Muscle layer of colon (tissue), 2 donors: ENCODE measurements around the gene KDR.

Source experiments
- H3K27ac ChIP-seq: one replicate; pipeline ENCODE4 v1.7.0; 2013; ENCODE audit warnings: low read depth, mild to moderate bottlenecking, low read length, moderate library complexity
- H3K27me3 ChIP-seq, 2 donors: one replicate each; pipeline ENCODE4 v1.7.0; 2013; ENCODE audit warnings: low read length in 2 of 2, mild to moderate bottlenecking in 2 of 2; ENCODE audit not compliant: insufficient read depth in 2 of 2, control insufficient read depth in 1 of 2
- H3K36me3 ChIP-seq: one replicate; pipeline ENCODE4 v1.7.0; 2013; ENCODE audit warnings: mild to moderate bottlenecking, low read length; ENCODE audit not compliant: insufficient read depth
- H3K4me1 ChIP-seq: one replicate; pipeline ENCODE4 v1.7.0; 2013; ENCODE audit warnings: mild to moderate bottlenecking, low read length; ENCODE audit not compliant: insufficient read depth
- H3K4me3 ChIP-seq, 2 donors: one replicate each; pipeline ENCODE4 v1.7.0; 2013; ENCODE audit warnings: low read length in 2 of 2, low read depth in 1 of 2, mild to moderate bottlenecking in 1 of 2, moderate library complexity in 1 of 2
- H3K9ac ChIP-seq: one replicate; pipeline ENCODE4 v1.7.0; 2013; ENCODE audit warnings: low read length
- H3K9me3 ChIP-seq: one replicate; pipeline ENCODE4 v1.7.0; 2013; ENCODE audit warnings: mild to moderate bottlenecking, low read length
- donor health status: abdominal sarcoma.
- donor health status: Adenocarcinoma of cecum.

KDR gene

GRCh38 chr4:55122235-55122634 lies 3.2 kb downstream of the KDR start:
- no peak overlapping the region for H3K9ac ChIP-seq
- H3K4me1 ChIP-seq, result no peaks in the 10 kb centered on the region
- H3K27me3 ChIP-seq, result peaks cover 0 to 7% of the 10 kb centered on the region in 2 donors
- no peak overlapping the region for H3K27ac ChIP-seq
- no peaks in the 10 kb centered on the region for H3K9me3 ChIP-seq
- no peak overlapping the region for H3K4me3 ChIP-seq
- no peaks in the 10 kb centered on the region for H3K36me3 ChIP-seq

GRCh38 chr4:55121246-55121645 lies 4.1 kb downstream of the KDR start:
- Histone ChIP-seq H3K36me3 (no peaks in the 10 kb centered on the region), H3K9ac (no peak overlapping the region), H3K27ac (no peak overlapping the region), H3K9me3 (no peaks in the 10 kb centered on the region), H3K4me3 (no peak overlapping the region), H3K27me3 (peaks cover 0 to 7% of the 10 kb centered on the region in 2 donors), H3K4me1 (no peaks in the 10 kb centered on the region)

GRCh38 chr4:55118397-55118796 lies 7.0 kb downstream of the KDR start:
- H3K4me3 ChIP-seq, result no peak overlapping the region
- no peak overlapping the region for H3K27ac ChIP-seq
- no peaks in the 10 kb centered on the region for H3K4me1 ChIP-seq
- H3K9ac ChIP-seq, result no peak overlapping the region
- no peaks in the 10 kb centered on the region for H3K36me3 ChIP-seq
- no peaks in the 10 kb centered on the region for H3K27me3 ChIP-seq
- no peaks in the 10 kb centered on the region for H3K9me3 ChIP-seq

GRCh38 chr4:55117511-55117910 lies 7.9 kb downstream of the KDR start:
- H3K27ac ChIP-seq, result no peak overlapping the region

DNA sequence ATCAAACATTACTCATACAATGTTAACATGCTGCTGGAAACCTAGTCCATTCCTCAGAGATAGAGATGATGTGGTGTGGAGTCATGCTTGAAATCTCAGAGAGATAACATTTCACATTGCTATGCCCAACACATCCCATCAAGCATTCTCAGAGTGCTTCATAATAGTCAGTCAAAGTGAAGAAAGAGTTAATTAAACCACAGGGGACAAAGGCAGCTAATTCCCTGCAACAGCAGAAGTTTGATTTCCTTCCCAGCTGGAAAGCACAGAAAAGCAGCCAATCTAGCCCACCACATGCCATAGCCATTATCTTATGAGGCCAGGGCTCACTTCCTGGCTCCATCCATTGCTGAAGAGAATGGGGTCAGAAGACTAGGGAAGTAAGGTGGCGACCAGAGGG lies 8.9 kb downstream of the KDR start:
- H3K4me3 ChIP-seq, result no peak overlapping the region
- no peak overlapping the region for H3K27ac ChIP-seq
- H3K4me1 ChIP-seq, result no peaks in the 10 kb centered on the region
- no peaks in the 10 kb centered on the region for H3K9me3 ChIP-seq
- no peak overlapping the region for H3K9ac ChIP-seq
- no peaks in the 10 kb centered on the region for H3K36me3 ChIP-seq
- no peaks in the 10 kb centered on the region for H3K27me3 ChIP-seq

More at GRCh38 chr4:55117511-55117910, 7.9 kb downstream of the KDR start:
- H3K4me3 ChIP-seq, result no peak overlapping the region
- H3K9me3 ChIP-seq, result no peaks in the 10 kb centered on the region
- H3K36me3 ChIP-seq, result no peaks in the 10 kb centered on the region
- no peaks in the 10 kb centered on the region for H3K4me1 ChIP-seq
- no peak overlapping the region for H3K9ac ChIP-seq
- H3K27me3 ChIP-seq, result no peaks in the 10 kb centered on the region

DNA sequence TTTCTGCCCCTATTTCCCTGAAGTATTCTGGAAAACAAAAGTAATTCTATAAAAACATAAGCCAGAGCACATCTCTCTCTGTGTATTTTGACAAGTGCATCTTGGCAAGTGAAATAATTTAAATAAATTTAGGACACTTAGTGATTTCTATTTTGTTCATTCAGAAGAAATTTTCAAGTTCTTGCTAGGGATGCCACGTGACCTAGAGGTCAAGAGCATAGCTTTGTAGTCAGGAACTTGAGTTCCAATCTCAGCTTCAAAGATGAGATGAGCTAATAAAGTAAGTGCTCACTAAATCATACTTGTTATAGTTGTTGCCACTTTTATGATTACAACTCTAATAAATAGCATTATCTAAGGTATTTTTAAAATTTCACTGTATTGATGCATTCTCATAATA lies 13.8 kb downstream of the KDR start:
- no peak overlapping the region for H3K4me3 ChIP-seq
- H3K9me3 ChIP-seq, result no peaks in the 10 kb centered on the region
- no peak overlapping the region for H3K9ac ChIP-seq
- no peaks in the 10 kb centered on the region for H3K27me3 ChIP-seq
- H3K27ac ChIP-seq, result no peak overlapping the region
- no peaks in the 10 kb centered on the region for H3K36me3 ChIP-seq
- no peaks in the 10 kb centered on the region for H3K4me1 ChIP-seq

DNA sequence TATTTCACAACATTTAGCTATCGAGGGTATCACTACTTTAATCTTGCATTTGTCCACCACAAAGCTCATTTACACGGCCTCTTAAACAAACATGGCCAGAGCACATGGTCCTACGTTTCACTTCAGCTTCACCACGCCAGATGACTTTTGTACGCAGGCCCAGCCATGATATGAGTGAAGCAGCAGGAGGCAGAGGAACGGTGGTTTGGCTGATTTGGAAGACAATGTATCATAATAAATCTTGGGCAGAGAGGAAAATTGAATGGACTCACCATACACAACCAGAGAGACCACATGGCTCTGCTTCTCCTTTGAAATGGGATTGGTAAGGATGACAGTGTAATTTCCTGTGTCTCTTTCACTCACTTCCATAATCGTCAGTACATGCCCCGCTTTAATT lies 15.3 kb downstream of the KDR start:
- Histone ChIP-seq H3K9me3 (no peaks in the 10 kb centered on the region), H3K4me1 (no peaks in the 10 kb centered on the region), H3K9ac (no peak overlapping the region), H3K36me3 (no peaks in the 10 kb centered on the region), H3K27ac (no peak overlapping the region), H3K4me3 (no peak overlapping the region), H3K27me3 (no peaks in the 10 kb centered on the region)

DNA sequence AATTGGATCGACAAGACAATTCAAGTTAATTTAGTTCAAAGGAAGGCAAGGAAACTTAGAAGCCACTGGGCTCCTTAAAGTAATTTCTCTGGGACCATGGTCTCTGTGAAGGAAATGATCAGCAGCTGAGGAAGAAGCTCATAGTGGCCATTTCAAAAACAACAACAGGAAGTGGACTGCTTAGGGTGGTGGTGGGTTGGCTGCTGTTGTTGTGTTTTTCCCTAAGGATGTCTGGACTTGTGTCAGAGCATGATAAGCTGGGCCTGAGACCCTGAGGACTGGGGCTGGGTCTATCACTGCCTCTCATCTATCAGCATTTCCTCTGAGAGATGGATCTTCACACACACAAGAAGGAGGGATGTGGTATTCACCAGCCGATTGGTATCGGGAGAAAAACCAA lies 18.3 kb downstream of the KDR start:
- H3K27me3 ChIP-seq, result no peaks in the 10 kb centered on the region
- no peaks in the 10 kb centered on the region for H3K36me3 ChIP-seq
- H3K4me3 ChIP-seq, result no peak overlapping the region
- no peak overlapping the region for H3K9ac ChIP-seq
- no peaks in the 10 kb centered on the region for H3K4me1 ChIP-seq
- no peaks in the 10 kb centered on the region for H3K9me3 ChIP-seq
- H3K27ac ChIP-seq, result no peak overlapping the region

GRCh38 chr4:55103224-55103623 lies 22.2 kb downstream of the KDR start:
- Histone ChIP-seq H3K36me3 (no peaks in the 10 kb centered on the region), H3K9me3 (no peaks in the 10 kb centered on the region), H3K4me1 (no peaks in the 10 kb centered on the region), H3K4me3 (no peak overlapping the region), H3K27ac (no peak overlapping the region), H3K9ac (no peak overlapping the region), H3K27me3 (no peaks in the 10 kb centered on the region)

DNA sequence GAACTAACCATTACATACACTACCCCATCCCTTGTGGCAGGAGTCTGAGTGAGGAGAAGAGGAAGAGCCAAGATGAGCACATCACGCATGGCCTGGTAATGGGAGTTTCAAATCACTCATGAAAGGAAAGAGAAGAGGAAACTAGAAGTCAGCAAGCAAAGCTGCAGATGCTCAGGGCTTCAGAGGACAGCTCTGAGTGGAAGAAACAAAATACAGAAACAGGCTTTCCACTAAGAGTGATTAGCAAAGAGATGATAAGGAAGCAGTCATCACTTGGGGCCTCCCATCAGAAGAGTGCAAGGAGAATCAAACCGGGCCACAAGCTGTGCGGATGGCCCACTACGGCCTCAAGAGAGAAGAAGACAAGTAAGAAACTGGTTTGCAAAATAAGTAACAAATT lies 25.6 kb downstream of the KDR start:
- no peaks in the 10 kb centered on the region for H3K36me3 ChIP-seq
- H3K27ac ChIP-seq, result no peak overlapping the region
- no peaks in the 10 kb centered on the region for H3K27me3 ChIP-seq
- H3K4me3 ChIP-seq, result no peak overlapping the region
- H3K4me1 ChIP-seq, result no peaks in the 10 kb centered on the region
- no peaks in the 10 kb centered on the region for H3K9me3 ChIP-seq
- H3K9ac ChIP-seq, result no peak overlapping the region

GRCh38 chr4:55098456-55099204 lies 26.8 kb downstream of the KDR start:
- Histone ChIP-seq H3K9ac (no peak overlapping the region), H3K4me3 (no peak overlapping the region), H3K9me3 (no peaks in the 10 kb centered on the region), H3K27me3 (no peaks in the 10 kb centered on the region), H3K36me3 (no peaks in the 10 kb centered on the region), H3K4me1 (no peaks in the 10 kb centered on the region), H3K27ac (no peak overlapping the region)

GRCh38 chr4:55096619-55097018 lies 28.8 kb downstream of the KDR start:
- no peak overlapping the region for H3K4me3 ChIP-seq
- H3K9ac ChIP-seq, result no peak overlapping the region
- no peaks in the 10 kb centered on the region for H3K9me3 ChIP-seq
- H3K27ac ChIP-seq, result no peak overlapping the region
- no peaks in the 10 kb centered on the region for H3K27me3 ChIP-seq
- H3K36me3 ChIP-seq, result no peaks in the 10 kb centered on the region
- no peaks in the 10 kb centered on the region for H3K4me1 ChIP-seq
